Chondrocyte (in vitro differentiated cells): ENCODE data around the gene ESYT2. TPM values are rescaled to one million over a fixed set of nuclear protein-coding genes. Genes with fewer than 3 reads are reported as not detected.
A peak's percentile ranks its signal among the peaks of the same experiment; 100 is the strongest.

ENCODE experiments used
- DNase-seq: peaks from one replicate; pipeline ENCODE4 v3.0.0; 2021; ENCODE audit warnings: mixed read lengths, low spot score
- H3K27ac Mint-ChIP-seq: one replicate; pipeline ENCODE4 v1.8.0; 2021; ENCODE audit warnings: mild to moderate bottlenecking, moderate library complexity, mixed read lengths; ENCODE audit not compliant: unreplicated experiment
- H3K27me3 Mint-ChIP-seq: 2 replicates; pipeline ENCODE4 v1.8.0; 2021; ENCODE audit warnings: low read depth, mixed read lengths
- H3K36me3 Mint-ChIP-seq: 2 replicates; pipeline ENCODE4 v1.8.0; 2021; ENCODE audit warnings: low read depth, mixed read lengths
- H3K4me1 Mint-ChIP-seq: 2 replicates; pipeline ENCODE4 v1.8.0; 2021; ENCODE audit warnings: low read depth, mild to moderate bottlenecking, mixed read lengths
- H3K4me3 Mint-ChIP-seq: one replicate; pipeline ENCODE4 v1.8.0; 2021; ENCODE audit warnings: mild to moderate bottlenecking, moderate library complexity, mixed read lengths; ENCODE audit not compliant: unreplicated experiment
- H3K9me3 Mint-ChIP-seq: 2 replicates; pipeline ENCODE4 v1.8.0; 2021; ENCODE audit warnings: low read depth, mixed read lengths
- CTCF ChIP-seq: fragments of 200-600 bp; sonication (generic); IDR thresholded peaks from 2 replicates; pipeline ENCODE4 v1.5.0; 2021; ENCODE audit warnings: antibody characterized with exemption, mild to moderate bottlenecking, moderate library complexity
- total RNA-seq: library from RNA; stranded (reverse); gene quantifications from 3 replicates; pipeline ENCODE4 v1.2.1, GENCODE V29; 2021

Gene ESYT2
- total RNA-seq, 1 donor from 2014 or later = 108 TPM

GRCh38 chr7:158781217-158781973 is 47.9 kb downstream of the ESYT2 start:
- Mint-ChIP-seq H3K27ac (no peak overlapping the region), H3K4me3 (no peak overlapping the region), H3K9me3 (no peaks in the 10 kb centered on the region), H3K27me3 (no peaks in the 10 kb centered on the region), H3K36me3 (no peaks in the 10 kb centered on the region), H3K4me1 (peaks cover 40% of the 10 kb centered on the region)
- TF ChIP-seq CTCF = no peak
- no peak for DNase-seq

- peaks cover 29% of the 10 kb centered on the region for H3K4me1 Mint-ChIP-seq
- H3K36me3 Mint-ChIP-seq = peaks cover 2% of the 10 kb centered on the region
- no peaks in the 10 kb centered on the region for H3K9me3 Mint-ChIP-seq
- H3K27me3 Mint-ChIP-seq = no peaks in the 10 kb centered on the region
- no peak for TF ChIP-seq CTCF
- no peak overlapping the region for H3K4me3 Mint-ChIP-seq
- H3K27ac Mint-ChIP-seq = peak overlapping the region; percentile 12
- no peak for DNase-seq
Measured at GRCh38 chr7:158779061-158780000, 50.0 kb downstream of the ESYT2 start.

DNA sequence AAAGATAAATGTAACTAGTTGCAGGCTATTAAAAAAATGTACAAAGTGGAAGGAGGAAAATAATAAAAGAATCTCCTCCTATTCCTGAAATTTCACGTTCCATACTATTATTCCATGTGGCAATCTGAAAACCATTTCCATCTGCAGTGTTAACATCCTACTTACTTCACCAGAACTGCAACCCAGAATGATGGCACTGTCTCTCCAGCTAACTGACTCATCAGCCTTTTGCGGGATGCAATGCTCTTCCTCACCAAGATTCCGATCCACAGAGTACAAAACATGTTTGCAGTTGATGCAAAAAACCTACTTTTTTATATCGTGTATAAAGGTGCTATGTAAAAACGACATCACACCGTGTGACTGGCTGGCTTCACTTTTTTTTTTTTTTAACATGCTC is 50.8 kb downstream of the ESYT2 start:
- H3K36me3 Mint-ChIP-seq = peaks cover 2% of the 10 kb centered on the region
- H3K4me3 Mint-ChIP-seq = no peak overlapping the region
- no peaks in the 10 kb centered on the region for H3K9me3 Mint-ChIP-seq
- DNase-seq = no peak
- no peak for TF ChIP-seq CTCF
- H3K4me1 Mint-ChIP-seq = peaks cover 26% of the 10 kb centered on the region
- peak overlapping the region; percentile 0 for H3K27ac Mint-ChIP-seq
- H3K27me3 Mint-ChIP-seq = no peaks in the 10 kb centered on the region

DNA sequence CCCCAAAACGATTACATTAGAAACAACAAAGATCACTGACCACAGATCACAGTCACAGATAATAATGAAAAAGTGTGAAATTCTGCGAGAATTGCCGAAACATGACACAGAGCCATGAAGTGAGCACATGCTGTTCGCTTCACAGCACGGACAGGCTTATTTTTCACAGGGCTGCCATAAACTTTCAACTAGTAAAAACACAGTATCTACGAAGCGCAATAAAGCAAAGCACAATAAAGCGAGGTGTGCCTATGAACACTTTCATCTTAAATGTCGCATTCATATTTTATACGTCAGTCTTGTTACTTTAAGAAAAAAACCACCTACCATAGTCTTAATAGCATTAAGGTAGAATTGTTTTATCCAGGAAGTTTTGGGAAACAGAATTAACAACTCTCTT is 51.5 kb downstream of the ESYT2 start:
- Mint-ChIP-seq H3K9me3 (no peaks in the 10 kb centered on the region), H3K27ac (no peak overlapping the region), H3K4me3 (no peak overlapping the region), H3K4me1 (peaks cover 26% of the 10 kb centered on the region), H3K36me3 (peaks cover 5% of the 10 kb centered on the region), H3K27me3 (no peaks in the 10 kb centered on the region)
- TF ChIP-seq CTCF = no peak
- DNase-seq = no peak

GRCh38 chr7:158776474-158776873 is 52.8 kb downstream of the ESYT2 start:
- Mint-ChIP-seq H3K9me3 (no peaks in the 10 kb centered on the region), H3K4me1 (peaks cover 26% of the 10 kb centered on the region), H3K27me3 (no peaks in the 10 kb centered on the region), H3K4me3 (no peak overlapping the region), H3K27ac (no peak overlapping the region), H3K36me3 (peaks cover 6% of the 10 kb centered on the region)
- TF ChIP-seq CTCF = no peak
- no peak for DNase-seq
